NCI-H2107 (cell line): ENCODE data around the gene GOLT1B.

Experiments used
- DNase-seq: peaks from one replicate; lab custom pipeline; 2025; lab: John Stamatoyannopoulos, UW

GOLT1B gene

DNA sequence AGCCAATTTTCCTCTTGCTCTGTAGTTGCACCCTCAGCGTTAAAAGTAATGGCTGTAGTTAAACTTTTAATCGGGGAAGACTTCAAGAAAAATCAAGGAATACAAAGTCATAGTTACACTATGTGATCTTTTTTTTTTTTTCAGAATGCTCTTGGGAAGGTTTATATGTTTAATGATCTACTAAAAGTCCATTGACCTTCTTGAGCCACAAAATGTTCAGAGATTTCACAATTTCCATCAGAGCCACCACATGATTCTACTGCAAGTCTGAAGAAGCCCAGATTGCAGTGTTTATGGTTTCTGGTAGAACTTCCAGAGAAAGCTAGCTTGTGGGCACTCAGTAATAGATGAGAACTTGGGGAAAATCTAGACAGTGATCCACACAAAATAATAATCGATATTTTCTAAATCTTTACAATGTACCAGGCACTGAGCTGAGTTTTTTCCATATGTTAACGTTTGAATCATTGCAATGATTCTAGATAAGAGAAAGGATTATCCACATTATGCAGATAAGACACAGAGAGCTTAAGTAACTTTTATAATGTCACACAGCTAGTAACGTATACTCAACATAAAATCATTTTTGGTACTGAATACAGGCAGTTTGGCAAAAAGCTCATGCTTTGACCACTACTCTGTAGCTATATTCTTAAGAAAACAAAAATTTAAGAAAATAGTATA lies 64.8 kb downstream of the GOLT1B start:
- no peak for DNase-seq

DNA sequence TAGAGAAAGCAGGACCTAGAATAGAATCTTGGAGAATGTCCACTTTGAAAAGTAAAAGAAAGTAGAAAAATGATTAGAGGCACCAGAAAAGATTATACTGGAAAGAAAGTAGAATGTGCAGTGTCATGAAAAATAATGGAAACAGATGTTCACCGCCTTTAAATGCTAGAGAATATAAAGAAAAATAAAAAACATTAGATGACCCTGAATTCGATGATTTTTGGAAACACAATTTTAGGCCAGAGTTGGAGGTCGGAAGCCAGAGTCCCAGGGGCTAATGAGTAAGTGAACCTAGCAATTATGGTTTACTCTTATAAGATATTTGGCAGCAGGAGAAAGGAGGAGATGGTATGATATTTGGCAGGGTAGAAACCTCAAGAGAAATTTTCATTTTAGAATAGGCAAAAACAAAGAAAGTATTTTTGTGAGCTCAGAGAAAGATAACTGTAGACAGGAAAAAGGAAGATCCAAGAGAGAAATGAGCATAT lies 65.4 kb downstream of the GOLT1B start:
- DNase-seq, result no peak
